Type B pancreatic cell (in vitro differentiated cells): Measurements from ENCODE around the gene MAD1L1. TPM values are rescaled to one million over a fixed set of nuclear protein-coding genes. Genes with fewer than 3 reads are reported as not detected.

Experiments used
- DNase-seq: peaks from one replicate; pipeline ENCODE4 v3.0.0; 2021; ENCODE audit warnings: mixed read lengths; ENCODE audit not compliant: unreplicated experiment; ENCODE audit errors: extremely low spot score
- H3K27ac Mint-ChIP-seq: 2 replicates; pipeline ENCODE4 v1.8.0; 2021; ENCODE audit warnings: mild to moderate bottlenecking, mixed read lengths
- H3K27me3 Mint-ChIP-seq: 2 replicates; pipeline ENCODE4 v1.8.0; 2021; ENCODE audit warnings: mixed read lengths
- H3K36me3 Mint-ChIP-seq: 2 replicates; pipeline ENCODE4 v1.8.0; 2021; ENCODE audit warnings: mixed read lengths
- H3K4me1 Mint-ChIP-seq: one replicate; pipeline ENCODE4 v1.8.0; 2021; ENCODE audit warnings: mixed read lengths; ENCODE audit not compliant: unreplicated experiment
- H3K4me3 Mint-ChIP-seq: 2 replicates; pipeline ENCODE4 v1.8.0; 2021; ENCODE audit warnings: mild to moderate bottlenecking, mixed read lengths
- H3K9me3 Mint-ChIP-seq: 2 replicates; pipeline ENCODE4 v1.8.0; 2021; ENCODE audit warnings: mixed read lengths
- CTCF ChIP-seq: fragments of 200-600 bp; sonication (generic); conservative IDR thresholded peaks from 2 replicates; pipeline ENCODE4 v1.5.0; 2021; ENCODE audit warnings: antibody characterized with exemption, mild to moderate bottlenecking
- total RNA-seq: library from RNA; stranded (reverse); gene quantifications from 2 replicates; pipeline ENCODE4 v1.2.1, GENCODE V29; 2021; ENCODE audit warnings: low replicate concordance

Gene MAD1L1
- total RNA-seq, 1 donor from 2014 or later = 40.7 TPM

GRCh38 chr7:2044883-2045471 is 187.8 kb downstream of the MAD1L1 start:
- no peak for TF ChIP-seq CTCF
- peak; percentile 60 for DNase-seq
- H3K4me1 Mint-ChIP-seq = peaks cover 23% of the 10 kb centered on the region
- no peaks in the 10 kb centered on the region for H3K9me3 Mint-ChIP-seq
- H3K27ac Mint-ChIP-seq = no peak overlapping the region
- no peaks in the 10 kb centered on the region for H3K27me3 Mint-ChIP-seq
- no peak overlapping the region for H3K4me3 Mint-ChIP-seq
- H3K36me3 Mint-ChIP-seq = peaks cover 20% of the 10 kb centered on the region

- Mint-ChIP-seq H3K27ac (no peak overlapping the region), H3K4me3 (no peak overlapping the region), H3K27me3 (no peaks in the 10 kb centered on the region), H3K36me3 (peaks cover 20% of the 10 kb centered on the region), H3K9me3 (no peaks in the 10 kb centered on the region), H3K4me1 (peaks cover 23% of the 10 kb centered on the region)
- no peak for TF ChIP-seq CTCF
- DNase-seq = peak; percentile 45
Measured at GRCh38 chr7:2044311-2044882, 188.3 kb downstream of the MAD1L1 start.

GRCh38 chr7:2043316-2044039 is 189.3 kb downstream of the MAD1L1 start:
- TF ChIP-seq CTCF = no peak
- no peak overlapping the region for H3K4me3 Mint-ChIP-seq
- H3K4me1 Mint-ChIP-seq = peaks cover 18% of the 10 kb centered on the region
- H3K27ac Mint-ChIP-seq = no peak overlapping the region
- no peak for DNase-seq
- H3K9me3 Mint-ChIP-seq = no peaks in the 10 kb centered on the region
- H3K27me3 Mint-ChIP-seq = no peaks in the 10 kb centered on the region
- H3K36me3 Mint-ChIP-seq = peaks cover 23% of the 10 kb centered on the region

- H3K27me3 Mint-ChIP-seq = no peaks in the 10 kb centered on the region
- peaks cover 16% of the 10 kb centered on the region for H3K4me1 Mint-ChIP-seq
- H3K27ac Mint-ChIP-seq = no peak overlapping the region
- peaks cover 20% of the 10 kb centered on the region for H3K36me3 Mint-ChIP-seq
- no peak for TF ChIP-seq CTCF
- H3K9me3 Mint-ChIP-seq = no peaks in the 10 kb centered on the region
- DNase-seq = no peak
- H3K4me3 Mint-ChIP-seq = no peak overlapping the region
Measured at GRCh38 chr7:2042650-2043049, 190.1 kb downstream of the MAD1L1 start.

- Mint-ChIP-seq H3K27ac (no peak overlapping the region), H3K36me3 (peaks cover 20% of the 10 kb centered on the region), H3K9me3 (no peaks in the 10 kb centered on the region), H3K27me3 (no peaks in the 10 kb centered on the region), H3K4me1 (peaks cover 10% of the 10 kb centered on the region), H3K4me3 (no peak overlapping the region)
- no peak for TF ChIP-seq CTCF
- DNase-seq = no peak
Measured at GRCh38 chr7:2041496-2042367, 191.0 kb downstream of the MAD1L1 start.
